ENCODE results near the gene KLF11. TPM values are rescaled to one million over a fixed set of nuclear protein-coding genes. Genes with fewer than 3 reads are reported as not detected.

Gene KLF11
- polyA plus RNA-seq, 2 of the 4 experiments (the other 2 are of a cell fraction), result 2.8 to 8.2 TPM

DNA sequence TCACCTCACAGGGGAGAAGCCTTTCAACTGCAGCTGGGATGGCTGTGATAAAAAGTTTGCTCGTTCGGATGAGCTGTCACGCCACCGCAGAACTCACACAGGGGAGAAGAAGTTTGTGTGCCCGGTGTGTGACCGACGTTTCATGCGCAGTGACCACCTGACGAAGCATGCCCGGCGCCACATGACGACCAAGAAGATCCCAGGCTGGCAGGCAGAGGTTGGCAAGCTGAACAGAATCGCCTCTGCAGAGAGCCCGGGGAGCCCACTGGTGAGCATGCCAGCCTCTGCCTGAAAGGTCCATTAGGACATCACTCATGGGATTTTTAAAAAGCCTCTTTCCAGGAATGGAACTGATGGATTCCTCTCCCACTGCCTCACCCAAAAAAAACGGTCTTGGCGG is 8.9 kb downstream of the KLF11 start:
- Histone ChIP-seq H3K4me1 (no peaks in the 10 kb centered on the region), H3K4me3 (no peak overlapping the region), H3K4me2 (no peak overlapping the region), H3K27ac (no peak overlapping the region), H3K9me3 (no peaks in the 10 kb centered on the region)
- POLR2A ChIA-PET, result no interaction called here
- no peak for FAIRE-seq
- no peak for DNase-seq (ENCODE audit: low read depth in 1 of 2, low spot score in 1 of 2)
- 86% methylated on average over 16 of the region's 16 CpGs for WGBS (ENCODE audit: missing lambda C conversion rate)
- TF ChIP-seq HOXB13 (CRISPR knock-in tag; IDR thresholded peaks at IDR 0.05; ENCODE audit: low read depth) (no peak), MYC (IDR thresholded peaks at IDR 0.05; ENCODE audit: borderline replicate concordance, low read length) (no peak), CBX8 (IDR thresholded peaks at IDR 0.05) (no peak), ZNF302 (CRISPR knock-in tag; IDR thresholded peaks at IDR 0.05) (no peak), KDM5A (IDR thresholded peaks at IDR 0.05) (no peak), JUNB (IDR thresholded peaks at IDR 0.05) (no peak), BHLHE40 (IDR thresholded peaks at IDR 0.05; ENCODE audit: low read depth, low read length) (no peak), ZC3H11A (IDR thresholded peaks at IDR 0.05) (no peak), TFCP2L1 (CRISPR knock-in tag; IDR thresholded peaks at IDR 0.05) (no peak), CHD2 (IDR thresholded peaks at IDR 0.05; ENCODE audit: low read length, partially characterized antibody) (no peak), NPAS2 (CRISPR knock-in tag; IDR thresholded peaks at IDR 0.05; ENCODE audit: borderline replicate concordance) (no peak), HDAC2 (IDR thresholded peaks at IDR 0.05) (no peak), HEYL (CRISPR knock-in tag; IDR thresholded peaks at IDR 0.05) (no peak), RAD21 (conservative IDR thresholded peaks at IDR 0.05 in 1 of 2, IDR thresholded peaks at IDR 0.05 in 1 of 2) (no peak), RARB (CRISPR knock-in tag; IDR thresholded peaks at IDR 0.05) (no peak), FOXS1 (CRISPR knock-in tag; IDR thresholded peaks at IDR 0.05) (no peak), EP300 (IDR thresholded peaks at IDR 0.05) (no peak)
- TF ChIP-seq, protein P1, sequence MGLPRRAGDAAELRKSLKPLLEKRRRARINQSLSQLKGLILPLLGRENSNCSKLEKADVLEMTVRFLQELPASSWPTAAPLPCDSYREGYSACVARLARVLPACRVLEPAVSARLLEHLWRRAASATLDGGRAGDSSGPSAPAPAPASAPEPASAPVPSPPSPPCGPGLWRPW (IDR thresholded peaks at IDR 0.05), result no peak
- TF ChIP-seq, protein P2, sequence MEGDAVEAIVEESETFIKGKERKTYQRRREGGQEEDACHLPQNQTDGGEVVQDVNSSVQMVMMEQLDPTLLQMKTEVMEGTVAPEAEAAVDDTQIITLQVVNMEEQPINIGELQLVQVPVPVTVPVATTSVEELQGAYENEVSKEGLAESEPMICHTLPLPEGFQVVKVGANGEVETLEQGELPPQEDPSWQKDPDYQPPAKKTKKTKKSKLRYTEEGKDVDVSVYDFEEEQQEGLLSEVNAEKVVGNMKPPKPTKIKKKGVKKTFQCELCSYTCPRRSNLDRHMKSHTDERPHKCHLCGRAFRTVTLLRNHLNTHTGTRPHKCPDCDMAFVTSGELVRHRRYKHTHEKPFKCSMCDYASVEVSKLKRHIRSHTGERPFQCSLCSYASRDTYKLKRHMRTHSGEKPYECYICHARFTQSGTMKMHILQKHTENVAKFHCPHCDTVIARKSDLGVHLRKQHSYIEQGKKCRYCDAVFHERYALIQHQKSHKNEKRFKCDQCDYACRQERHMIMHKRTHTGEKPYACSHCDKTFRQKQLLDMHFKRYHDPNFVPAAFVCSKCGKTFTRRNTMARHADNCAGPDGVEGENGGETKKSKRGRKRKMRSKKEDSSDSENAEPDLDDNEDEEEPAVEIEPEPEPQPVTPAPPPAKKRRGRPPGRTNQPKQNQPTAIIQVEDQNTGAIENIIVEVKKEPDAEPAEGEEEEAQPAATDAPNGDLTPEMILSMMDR (IDR thresholded peaks at IDR 0.05), result no peak
- no peak for ATAC-seq
- CTCF ChIA-PET, result interaction anchor here (0.6 to 12.5 kb wide), 10 partner anchors 9 to 282 kb away, joined by 3 to 232 read pairs (median 5); no protein-coding TSS in a partner anchor

DNA sequence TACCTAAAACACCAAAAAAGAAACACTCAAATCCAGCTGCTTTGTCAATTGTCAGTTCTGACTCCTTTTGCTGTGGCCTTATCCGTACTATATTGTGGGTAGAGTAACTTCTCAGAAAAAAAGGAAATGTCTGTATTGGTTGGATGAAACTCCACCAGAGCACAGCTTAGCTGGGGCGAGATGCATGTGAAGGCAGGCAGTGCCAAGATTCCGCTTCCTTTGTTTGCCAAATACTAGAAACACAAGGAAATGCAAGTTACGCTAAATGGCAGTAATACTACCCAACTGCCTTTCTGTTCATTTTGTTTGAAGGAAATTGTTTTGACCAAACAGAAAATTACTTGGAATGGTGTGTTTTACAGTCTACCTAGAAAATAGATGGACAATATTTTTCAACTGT is 10.0 kb downstream of the KLF11 start:
- H3K4me1 ChIP-seq, result no peaks in the 10 kb centered on the region
- FAIRE-seq, result no peak
- H3K27ac ChIP-seq, result no peak overlapping the region
- no peaks in the 10 kb centered on the region for H3K9me3 ChIP-seq
- POLR2A ChIA-PET, result no interaction called here
- WGBS (ENCODE audit: missing lambda C conversion rate), result 93% methylated on average over 4 of the region's 4 CpGs
- CTCF ChIA-PET, result interaction anchor here (0.8 to 12.5 kb wide), 4 partner anchors 18 to 255 kb away, joined by 3 to 232 read pairs (median 82); no protein-coding TSS in a partner anchor
- no peak for ATAC-seq
- H3K4me2 ChIP-seq, result no peak overlapping the region
- DNase-seq (ENCODE audit: low read depth in 1 of 2, low spot score in 1 of 2), result no peak
- no peak overlapping the region for H3K4me3 ChIP-seq
- TF ChIP-seq MYC (IDR thresholded peaks at IDR 0.05; ENCODE audit: borderline replicate concordance, low read length), result no peak
- TF ChIP-seq FOXS1 (CRISPR knock-in tag; IDR thresholded peaks at IDR 0.05), result no peak
- TF ChIP-seq, protein P3, sequence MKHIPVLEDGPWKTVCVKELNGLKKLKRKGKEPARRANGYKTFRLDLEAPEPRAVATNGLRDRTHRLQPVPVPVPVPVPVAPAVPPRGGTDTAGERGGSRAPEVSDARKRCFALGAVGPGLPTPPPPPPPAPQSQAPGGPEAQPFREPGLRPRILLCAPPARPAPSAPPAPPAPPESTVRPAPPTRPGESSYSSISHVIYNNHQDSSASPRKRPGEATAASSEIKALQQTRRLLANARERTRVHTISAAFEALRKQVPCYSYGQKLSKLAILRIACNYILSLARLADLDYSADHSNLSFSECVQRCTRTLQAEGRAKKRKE (CRISPR knock-in tag; IDR thresholded peaks at IDR 0.05; ENCODE audit: low read depth), result no peak
- TF ChIP-seq RAD21 (conservative IDR thresholded peaks at IDR 0.05 in 1 of 2, IDR thresholded peaks at IDR 0.05 in 1 of 2), result no peak
- no peak for TF ChIP-seq RCOR1 (IDR thresholded peaks at IDR 0.05; ENCODE audit: low read depth, low read length)
- no peak for TF ChIP-seq CHD2 (IDR thresholded peaks at IDR 0.05; ENCODE audit: low read length, partially characterized antibody)
- no peak for TF ChIP-seq FOSB (CRISPR knock-in tag; IDR thresholded peaks at IDR 0.05)
- no peak for TF ChIP-seq EHF (CRISPR knock-in tag; IDR thresholded peaks at IDR 0.05)
- no peak for TF ChIP-seq KDM5A (IDR thresholded peaks at IDR 0.05)
- TF ChIP-seq ZNF302 (CRISPR knock-in tag; IDR thresholded peaks at IDR 0.05), result no peak
